ENCODE measurements around the gene POPDC2.

DNA sequence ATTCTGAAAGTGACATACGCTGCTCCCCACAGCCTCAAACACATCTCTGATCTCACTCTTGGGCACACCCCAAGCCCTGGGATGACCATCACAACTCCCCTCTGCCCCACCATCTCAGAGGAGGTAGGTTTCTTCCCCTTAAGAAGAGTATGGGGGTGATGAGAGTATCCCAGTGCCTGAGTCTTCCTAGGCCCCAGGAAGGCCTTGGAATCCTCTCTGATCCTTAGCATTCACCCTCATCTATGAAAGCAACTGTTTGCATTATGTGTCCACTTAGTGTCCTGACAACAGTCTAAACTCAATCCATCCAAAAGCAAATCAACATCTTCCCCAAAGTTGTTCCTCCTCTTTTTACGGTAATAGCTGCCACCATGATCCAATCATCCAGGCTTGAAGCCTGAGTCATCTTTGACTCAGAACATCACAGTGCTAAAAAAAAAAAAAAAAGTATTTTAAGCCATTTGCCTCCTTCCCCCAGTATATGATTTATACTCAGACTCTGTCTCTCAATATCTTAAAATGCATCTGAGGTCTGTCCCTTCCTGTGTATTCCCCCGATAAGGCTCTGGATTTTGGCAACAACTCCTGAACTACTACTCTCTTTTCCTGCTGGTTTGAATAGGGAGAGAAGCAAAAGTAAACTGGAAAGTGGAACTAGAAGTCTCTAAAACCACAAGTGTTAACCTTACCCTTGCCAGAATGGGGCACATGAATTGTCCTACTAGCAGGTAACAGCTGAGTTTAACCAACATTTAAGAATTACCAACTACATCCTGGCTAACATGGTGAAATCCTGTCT is 22.5 kb downstream of the POPDC2 start:
- TF ChIP-seq, protein P1, sequence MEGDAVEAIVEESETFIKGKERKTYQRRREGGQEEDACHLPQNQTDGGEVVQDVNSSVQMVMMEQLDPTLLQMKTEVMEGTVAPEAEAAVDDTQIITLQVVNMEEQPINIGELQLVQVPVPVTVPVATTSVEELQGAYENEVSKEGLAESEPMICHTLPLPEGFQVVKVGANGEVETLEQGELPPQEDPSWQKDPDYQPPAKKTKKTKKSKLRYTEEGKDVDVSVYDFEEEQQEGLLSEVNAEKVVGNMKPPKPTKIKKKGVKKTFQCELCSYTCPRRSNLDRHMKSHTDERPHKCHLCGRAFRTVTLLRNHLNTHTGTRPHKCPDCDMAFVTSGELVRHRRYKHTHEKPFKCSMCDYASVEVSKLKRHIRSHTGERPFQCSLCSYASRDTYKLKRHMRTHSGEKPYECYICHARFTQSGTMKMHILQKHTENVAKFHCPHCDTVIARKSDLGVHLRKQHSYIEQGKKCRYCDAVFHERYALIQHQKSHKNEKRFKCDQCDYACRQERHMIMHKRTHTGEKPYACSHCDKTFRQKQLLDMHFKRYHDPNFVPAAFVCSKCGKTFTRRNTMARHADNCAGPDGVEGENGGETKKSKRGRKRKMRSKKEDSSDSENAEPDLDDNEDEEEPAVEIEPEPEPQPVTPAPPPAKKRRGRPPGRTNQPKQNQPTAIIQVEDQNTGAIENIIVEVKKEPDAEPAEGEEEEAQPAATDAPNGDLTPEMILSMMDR (IDR thresholded peaks at IDR 0.05; ENCODE audit: extremely low read depth in 1 of 2, insufficient read depth in 1 of 2, low read depth in 1 of 2, low read length in 2 of 2): no peak
- TF ChIP-seq GATA2 (IDR thresholded peaks at IDR 0.05; ENCODE audit: insufficient read depth, insufficient read length, low read depth, low read length) (peak; percentile 93), POLR2A (IDR thresholded peaks at IDR 0.05; ENCODE audit: low read depth, low read length) (no peak), POLR2AphosphoS5 (IDR thresholded peaks at IDR 0.05; ENCODE audit: insufficient read depth, low read depth, low read length) (peak; percentile 44), EZH2 (IDR thresholded peaks at IDR 0.05; ENCODE audit: borderline replicate concordance, low read depth, low read length, severe bottlenecking) (no peak), MAX (IDR thresholded peaks at IDR 0.05; ENCODE audit: insufficient read depth, insufficient read length) (no peak), FOS (IDR thresholded peaks at IDR 0.05; ENCODE audit: borderline replicate concordance, insufficient read depth, low read length) (peak; percentile 96), JUN (IDR thresholded peaks at IDR 0.05; ENCODE audit: borderline replicate concordance, insufficient read depth, insufficient read length, low read depth) (peak; percentile 72)

Measured in endothelial cell of umbilical vein (primary cell).